Left kidney (tissue), 2 donors: ENCODE measurements around the gene OR6C2. TPM values are rescaled to one million over a fixed set of nuclear protein-coding genes. Genes with fewer than 3 reads are reported as not detected.
"Not testable (repeated sequence)": the region's sequence is repeated elsewhere in the genome, so short reads cannot be mapped to it uniquely, and the experiment has no call there.

Experiments used
- DNase-seq: peaks from one replicate; pipeline ENCODE4 v3.0.0-alpha.2; 2013
- polyA plus RNA-seq: library from polyadenylated mRNA; unstranded; fragments of 120-200 nt; gene quantifications from one replicate; pipeline ENCODE4 v1.2.1, GENCODE V29; 2013; ENCODE audit not compliant: insufficient read length

The OR6C2 gene
- polyA plus RNA-seq, 1 donor, result not detected

GRCh38 chr12:55472264-55472663 lies 28.4 kb downstream of the OR6C2 start:
- DNase-seq, result no peak

- DNase-seq, result not testable (repeated sequence)
Measured at GRCh38 chr12:55479136-55479535, 35.3 kb downstream of the OR6C2 start.

- not testable (repeated sequence) for DNase-seq
Measured at GRCh38 chr12:55484284-55484683, 40.4 kb downstream of the OR6C2 start.

- no peak for DNase-seq
Measured at GRCh38 chr12:55492078-55492477, 48.2 kb downstream of the OR6C2 start, which contains the start of gene OR6C68. Gene OR6C68, plus strand, starts transcription at chr12:55492378. Its CDS starts 0 bp downstream, at chr12:55492378.

- DNase-seq, result no peak
Measured at GRCh38 chr12:55495490-55495889, 51.6 kb downstream of the OR6C2 start.

GRCh38 chr12:55499231-55499630 lies 55.4 kb downstream of the OR6C2 start:
- no peak for DNase-seq

GRCh38 chr12:55499810-55500252 lies 56.0 kb downstream of the OR6C2 start:
- peak; percentile 3 for DNase-seq

- no peak for DNase-seq
Measured at GRCh38 chr12:55501601-55502000, 57.7 kb downstream of the OR6C2 start.

Other genes with a start within 250 kb of the OR6C2 start
- gene OR10A7, start 223.1 kb upstream of the OR6C2 start, polyA plus RNA-seq, result not detected
- not detected for gene OR6C74, start 199.5 kb upstream of the OR6C2 start, polyA plus RNA-seq
- gene OR6C6, start 147.5 kb upstream of the OR6C2 start, polyA plus RNA-seq, result 0.08 TPM
- not detected for gene OR6C1, start 129.7 kb upstream of the OR6C2 start, polyA plus RNA-seq
- not detected for gene OR6C3, start 113.3 kb upstream of the OR6C2 start, polyA plus RNA-seq
- gene OR6C75, start 81.1 kb upstream of the OR6C2 start, polyA plus RNA-seq, result 0.07 TPM
- gene OR6C65, start 43.5 kb upstream of the OR6C2 start, polyA plus RNA-seq, result not detected
- not detected for gene OR6C76, start 17.8 kb upstream of the OR6C2 start, polyA plus RNA-seq
- gene OR6C70, start 26.1 kb downstream of the OR6C2 start, polyA plus RNA-seq, result not detected
- gene OR6C68, start 48.3 kb downstream of the OR6C2 start, polyA plus RNA-seq, result not detected
- gene OR6C4, start 105.5 kb downstream of the OR6C2 start, polyA plus RNA-seq, result not detected
- gene OR2AP1, start 128.4 kb downstream of the OR6C2 start, polyA plus RNA-seq, result not detected
- not detected for gene OR10P1, start 192.8 kb downstream of the OR6C2 start, polyA plus RNA-seq